HG02588 (cell line): Measurements from ENCODE around the gene MPRIP.

Source experiments
- ATAC-seq: cut with Tn5 transposase; IDR thresholded peaks from one replicate; pipeline ENCODE4 v1.9.1; 2021; ENCODE audit warnings: mild to moderate bottlenecking, moderate library complexity; ENCODE audit not compliant: unreplicated experiment

MPRIP gene

DNA sequence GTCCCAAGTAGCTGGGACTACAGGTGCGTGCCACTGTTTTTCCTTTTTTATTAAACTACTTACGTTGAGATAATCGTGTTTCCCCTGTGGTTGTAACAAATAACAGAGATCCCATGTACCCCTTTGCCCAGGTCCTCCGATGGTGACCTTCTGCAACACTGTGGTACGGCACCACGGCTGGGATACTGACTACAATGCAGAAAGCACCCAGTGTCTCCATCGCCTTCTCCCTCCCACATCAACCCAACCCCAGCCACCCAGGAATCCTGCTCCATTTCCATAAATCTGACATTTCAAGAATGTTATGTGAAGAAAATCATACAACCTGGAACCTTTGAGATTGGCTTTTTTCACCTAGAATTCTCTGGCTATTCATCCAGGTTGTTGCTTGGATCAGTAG lies 22.1 kb downstream of the MPRIP start:
- ATAC-seq, result no peak

DNA sequence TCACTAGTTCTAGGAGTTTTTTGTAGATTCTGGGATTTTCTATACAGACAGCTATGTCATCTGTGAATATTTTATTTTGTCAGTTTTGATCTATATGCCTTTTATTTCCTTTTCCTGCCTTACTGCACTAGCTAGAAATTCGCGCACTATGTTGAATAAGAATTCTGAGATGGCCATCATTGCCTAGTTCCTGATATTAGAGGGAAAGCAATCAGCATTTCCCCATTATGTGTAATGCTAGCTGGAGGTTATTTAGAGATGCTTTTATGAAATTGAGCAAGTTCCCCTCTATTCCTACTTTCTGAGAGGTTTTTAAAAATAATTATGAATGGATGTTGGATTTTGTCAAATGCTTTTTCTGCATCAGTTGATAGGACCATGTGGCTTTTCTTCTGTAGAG lies 23.8 kb downstream of the MPRIP start:
- ATAC-seq, result no peak

- ATAC-seq, result no peak
Measured at GRCh38 chr17:17067257-17067656, 25.0 kb downstream of the MPRIP start.

- no peak for ATAC-seq
Measured at GRCh38 chr17:17069849-17070248, 27.6 kb downstream of the MPRIP start.

- no peak for ATAC-seq
Measured at GRCh38 chr17:17070931-17071330, 28.7 kb downstream of the MPRIP start.

GRCh38 chr17:17071531-17072360 lies 29.5 kb downstream of the MPRIP start:
- ATAC-seq, result no peak

- ATAC-seq, result no peak
Measured at GRCh38 chr17:17072546-17072945, 30.3 kb downstream of the MPRIP start.

- no peak for ATAC-seq
Measured at GRCh38 chr17:17073030-17073564, 30.8 kb downstream of the MPRIP start.

DNA sequence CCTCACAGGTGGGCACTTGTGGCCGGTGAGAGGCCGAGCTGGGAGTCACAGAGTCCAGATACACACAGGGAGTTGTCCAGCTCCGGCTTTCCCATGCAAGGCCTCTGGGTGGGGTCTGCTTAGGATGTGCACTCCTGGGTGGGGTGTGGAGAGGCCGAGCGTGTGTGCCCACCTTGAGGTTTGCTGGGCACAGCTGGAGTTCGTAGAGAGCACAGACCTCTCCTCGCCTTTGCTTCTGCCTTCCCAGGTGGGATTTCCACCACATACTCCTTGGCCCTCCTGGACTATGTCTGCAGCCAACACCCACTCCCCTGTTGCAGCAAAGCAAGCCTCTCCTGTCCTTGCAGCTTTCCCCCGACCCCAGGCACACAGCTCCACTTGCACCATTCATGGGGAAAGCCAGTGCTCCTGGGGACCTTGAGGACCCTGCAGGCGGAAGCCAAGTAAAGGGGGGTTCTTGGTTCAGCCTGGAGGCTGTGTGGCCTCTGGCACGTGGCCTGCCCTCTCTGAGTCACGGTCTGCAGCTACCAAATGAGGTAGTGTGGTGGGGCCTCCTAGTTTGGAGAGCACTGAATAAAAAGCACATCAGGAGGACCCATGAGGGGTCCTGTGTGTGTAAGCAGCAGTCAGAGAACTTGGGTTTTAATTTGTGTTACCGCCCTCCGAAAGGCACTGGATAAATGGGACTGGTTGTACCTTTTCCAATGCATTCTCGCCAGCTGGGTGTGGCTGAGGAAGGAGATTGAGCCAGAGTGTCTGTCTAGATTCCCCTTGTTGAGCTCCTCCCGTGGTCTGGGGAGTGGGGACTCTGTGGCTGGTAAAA lies 31.5 kb downstream of the MPRIP start:
- ATAC-seq, result no peak

DNA sequence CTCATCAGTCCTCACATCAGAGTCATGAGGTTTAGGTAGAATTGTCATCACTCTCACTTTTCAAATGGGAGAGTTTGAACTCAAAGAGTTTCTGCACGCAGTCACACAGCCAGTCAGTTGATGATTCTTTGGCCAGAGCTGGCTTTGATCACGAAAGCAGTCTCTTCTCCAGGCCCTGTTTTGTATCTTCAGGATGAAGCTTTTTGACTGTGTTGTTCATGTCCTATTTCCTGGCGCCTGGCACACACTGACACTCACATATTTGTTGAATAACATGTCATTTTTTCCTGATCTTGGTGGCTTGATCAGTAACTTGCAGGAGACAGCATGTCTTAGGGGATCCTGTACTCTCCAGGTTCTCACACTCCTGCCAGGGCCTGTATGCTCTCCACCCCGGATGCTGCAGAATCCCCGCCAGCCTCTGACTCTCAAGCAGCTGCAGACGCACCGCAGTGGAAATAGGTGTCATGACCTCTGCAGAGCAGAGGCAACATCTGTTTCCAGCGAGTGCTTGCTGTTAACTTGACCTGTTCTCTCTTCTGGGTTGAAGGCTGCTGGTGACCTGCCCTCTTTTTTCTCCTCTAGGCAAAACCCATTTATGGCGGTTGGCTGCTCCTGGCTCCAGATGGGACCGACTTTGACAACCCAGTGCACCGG lies 33.0 kb downstream of the MPRIP start:
- no peak for ATAC-seq

GRCh38 chr17:17076066-17076465 lies 33.8 kb downstream of the MPRIP start:
- no peak for ATAC-seq

GRCh38 chr17:17077101-17077500 lies 34.8 kb downstream of the MPRIP start:
- no peak for ATAC-seq

DNA sequence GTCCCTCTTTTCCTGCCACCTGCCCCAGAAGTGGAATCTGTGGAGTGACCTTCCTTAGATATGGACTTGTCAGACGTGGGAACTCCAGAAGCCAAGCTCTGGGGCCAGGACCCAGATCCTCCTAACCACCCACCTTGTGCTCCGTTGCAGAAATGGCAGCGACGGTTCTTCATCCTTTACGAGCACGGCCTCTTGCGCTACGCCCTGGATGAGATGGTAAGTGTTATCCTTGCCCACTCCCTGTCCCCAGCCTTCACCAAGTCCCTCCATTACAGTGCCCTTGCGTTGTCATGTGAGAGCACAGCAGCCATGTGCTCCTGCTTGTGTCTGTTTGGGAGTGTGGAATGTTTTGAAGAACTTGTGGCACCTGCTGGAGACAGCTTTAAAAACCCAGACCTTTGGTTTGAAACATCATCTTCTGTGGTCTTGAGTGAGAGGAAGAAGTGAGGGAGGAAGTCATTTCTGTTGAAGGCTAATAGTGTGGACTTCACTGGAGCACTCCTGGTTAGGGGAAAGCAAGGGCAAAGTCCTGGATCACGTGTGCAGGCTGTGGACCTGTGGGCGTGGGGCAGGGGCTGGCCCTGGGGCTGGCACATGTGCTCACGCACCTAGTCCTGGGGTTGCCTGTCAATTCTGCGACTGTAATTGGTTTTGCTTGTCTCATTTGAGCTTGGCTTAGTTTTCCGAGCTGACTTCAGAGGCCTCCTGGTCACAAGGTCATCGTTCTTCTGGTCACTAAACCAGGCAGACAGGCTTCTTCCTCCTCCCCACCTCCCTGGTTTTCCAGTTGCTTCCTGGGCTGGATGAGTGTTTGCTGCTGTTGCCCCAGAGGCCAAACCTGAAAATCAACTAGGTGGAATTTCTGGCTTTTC lies 35.8 kb downstream of the MPRIP start:
- no peak for ATAC-seq

DNA sequence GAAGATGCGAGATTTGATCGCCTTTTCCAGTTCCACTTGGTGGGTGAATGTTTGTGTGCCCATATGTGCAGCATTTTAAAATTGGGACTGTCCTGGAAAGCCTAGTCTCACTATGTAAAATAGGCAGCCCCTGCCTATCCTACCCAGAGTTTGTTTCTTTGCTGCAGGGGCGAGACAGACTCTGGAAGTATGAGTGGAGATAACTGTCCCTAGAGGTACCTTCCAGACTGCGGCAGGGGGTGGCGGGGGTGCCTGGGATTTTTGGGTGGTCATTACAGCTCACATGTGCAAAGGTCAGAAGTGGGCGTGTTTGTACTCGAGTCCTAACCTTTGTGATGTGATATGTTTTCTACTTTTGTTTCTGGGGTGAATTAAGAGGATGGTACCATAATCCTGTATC lies 36.6 kb downstream of the MPRIP start:
- no peak for ATAC-seq

DNA sequence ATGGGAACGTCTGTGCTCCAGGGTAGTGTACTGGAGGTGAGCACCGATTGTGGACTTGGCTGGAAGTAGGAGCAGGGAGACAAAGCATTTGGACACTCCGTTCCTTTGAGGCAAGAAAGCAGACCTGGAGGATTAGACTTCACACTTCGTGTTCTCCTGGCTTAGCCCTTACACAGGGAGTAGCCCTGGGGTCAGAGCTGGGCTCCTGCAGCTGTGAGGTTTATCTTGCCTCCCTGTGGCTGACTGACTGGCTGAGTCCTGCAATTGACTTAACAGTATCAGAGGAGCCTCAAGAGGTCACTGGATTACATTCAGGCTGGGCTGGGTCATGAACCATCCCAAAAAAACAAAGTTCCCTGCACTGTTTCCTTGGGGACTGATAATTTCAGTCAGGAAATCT lies 37.1 kb downstream of the MPRIP start:
- no peak for ATAC-seq

DNA sequence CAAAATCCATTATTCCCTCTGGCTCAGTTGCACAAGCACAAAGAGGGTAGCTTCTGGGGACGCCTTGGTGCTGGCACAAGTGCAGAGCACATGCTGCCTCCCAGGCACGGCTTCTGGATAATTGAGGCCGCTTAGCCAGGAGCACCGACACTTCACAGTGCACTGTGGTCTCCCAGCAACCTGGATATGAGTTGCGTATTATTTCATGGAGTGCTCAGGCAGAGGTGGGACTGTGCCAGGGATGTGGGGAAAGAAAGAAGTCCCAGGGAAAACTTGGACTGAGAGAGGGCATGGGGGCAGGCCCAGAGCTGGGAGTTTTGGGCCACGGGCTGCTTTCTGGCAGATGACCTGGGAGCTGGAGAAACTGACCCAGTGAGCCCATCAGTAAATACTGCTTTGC lies 37.5 kb downstream of the MPRIP start:
- no peak for ATAC-seq

GRCh38 chr17:17080181-17080631 lies 37.9 kb downstream of the MPRIP start:
- ATAC-seq, result no peak

GRCh38 chr17:17080781-17081180 lies 38.5 kb downstream of the MPRIP start:
- ATAC-seq, result no peak

GRCh38 chr17:17081304-17081940 lies 39.2 kb downstream of the MPRIP start:
- ATAC-seq, result no peak

DNA sequence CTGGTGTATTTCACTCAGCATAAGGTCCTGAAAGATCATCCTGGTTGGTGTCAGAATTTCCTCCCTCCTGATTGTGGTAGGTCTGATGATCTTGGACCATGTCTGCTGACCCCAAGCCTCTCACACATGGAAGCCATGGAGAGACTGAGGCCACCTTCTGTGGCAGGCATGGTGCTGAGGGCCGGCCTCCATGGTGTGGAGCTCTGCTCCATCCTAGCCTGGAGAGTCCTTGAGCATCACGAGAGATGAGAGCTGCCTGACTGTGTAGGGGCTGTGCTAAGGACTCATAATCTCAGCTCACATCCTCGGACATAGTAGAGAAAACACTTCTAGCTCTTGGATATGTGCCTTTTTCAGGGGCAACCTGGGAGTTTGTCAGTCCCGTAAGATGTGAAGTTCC lies 40.6 kb downstream of the MPRIP start:
- no peak for ATAC-seq
